Ishikawa (cell line): ENCODE results near the gene AHCYL2.

Experiments
- CEBPB ChIP-seq: IDR thresholded peaks from 2 replicates; pipeline ENCODE4 v1.6.1; 2012
- EP300 ChIP-seq: IDR thresholded peaks from 2 replicates; pipeline ENCODE4 v1.6.1; 2012; ENCODE audit warnings: borderline replicate concordance
- YY1 ChIP-seq: IDR thresholded peaks from 2 replicates; pipeline ENCODE4 v1.6.1; 2012; ENCODE audit warnings: low read depth

The AHCYL2 gene

GRCh38 chr7:129471402-129471827, 246.6 kb downstream of the AHCYL2 start:
- no peak for TF ChIP-seq YY1
- TF ChIP-seq EP300, result no peak
- no peak for TF ChIP-seq CEBPB
